Hematopoietic multipotent progenitor cell treated with erythropoietin and hydrocortisone succinate and interleukin-3 and kit ligand, for 15 days (in vitro differentiated cells): ENCODE measurements around the gene KMT2B.

Experiments used
- DNase-seq: peaks from one replicate; pipeline ENCODE4 v3.0.0-alpha.2; 2015; ENCODE audit warnings: low spot score

KMT2B gene

GRCh38 chr19:35725216-35725861 lies 7.5 kb downstream of the KMT2B start:
- DNase-seq = no peak

- DNase-seq = no peak
Observed at GRCh38 chr19:35727053-35727955, 9.5 kb downstream of the KMT2B start.

- no peak for DNase-seq
Observed at GRCh38 chr19:35727956-35728706, 10.3 kb downstream of the KMT2B start.

GRCh38 chr19:35729021-35729420 lies 11.2 kb downstream of the KMT2B start:
- no peak for DNase-seq

GRCh38 chr19:35729763-35730162 lies 12.0 kb downstream of the KMT2B start:
- no peak for DNase-seq

- DNase-seq = no peak
Observed at GRCh38 chr19:35730326-35730725, 12.5 kb downstream of the KMT2B start.

- no peak for DNase-seq
Observed at GRCh38 chr19:35731353-35731752, 13.6 kb downstream of the KMT2B start.

GRCh38 chr19:35731779-35732405 lies 14.1 kb downstream of the KMT2B start:
- DNase-seq = no peak

GRCh38 chr19:35732540-35733179 lies 14.9 kb downstream of the KMT2B start:
- no peak for DNase-seq

- no peak for DNase-seq
Observed at GRCh38 chr19:35733180-35734125, 15.7 kb downstream of the KMT2B start.

- DNase-seq = no peak
Observed at GRCh38 chr19:35734273-35734672, 16.5 kb downstream of the KMT2B start.

- no peak for DNase-seq
Observed at GRCh38 chr19:35734889-35735288, 17.1 kb downstream of the KMT2B start.

- peak; percentile 17 for DNase-seq
Observed at GRCh38 chr19:35736913-35737886, 19.4 kb downstream of the KMT2B start.

GRCh38 chr19:35738021-35738886 lies 20.5 kb downstream of the KMT2B start:
- no peak for DNase-seq

GRCh38 chr19:35738887-35739229 lies 21.1 kb downstream of the KMT2B start:
- no peak for DNase-seq

GRCh38 chr19:35739275-35740107 lies 21.7 kb downstream of the KMT2B start:
- no peak for DNase-seq

- no peak for DNase-seq
Observed at GRCh38 chr19:35740108-35740422, 22.3 kb downstream of the KMT2B start.
